H1 (cell line): ENCODE measurements around the gene SERTAD2. TPM values are rescaled to one million over a fixed set of nuclear protein-coding genes. Genes with fewer than 3 reads are reported as not detected.

ENCODE experiments used
- ATF3 ChIP-seq: IDR thresholded peaks from 2 replicates; pipeline ENCODE4 v1.6.1; 2011; ENCODE audit warnings: low read depth, mild to moderate bottlenecking, low read length; ENCODE audit not compliant: insufficient read depth
- BCL11A ChIP-seq, 2 experiments: IDR thresholded peaks; one replicate each; pipeline ENCODE4 v1.6.1; 2011; ENCODE audit warnings: low read depth in 2 of 2, low read length in 2 of 2, mild to moderate bottlenecking in 2 of 2
- polyA plus RNA-seq, 7 experiments: library from polyadenylated mRNA; depleted of rRNA in 3 of 7; stranded (reverse) in 5 of 7; unstranded in 2 of 7; fragments of >200 nt in 5 of 7; fragments of 200-250 nt in 2 of 7; gene quantifications; 1 replicate in 5 of 7; 2 replicates in 1 of 7; 4 replicates in 1 of 7; pipeline versions ENCODE4 v1.2.1 to v1.2.3, GENCODE V29; 2011 to 2013; ENCODE audit warnings: missing spikeins in 2 of 7, mixed read lengths in 2 of 7
- total RNA-seq: library from RNA; stranded (reverse); fragmentation: NEBNext Ultra II Directional; extraction: Animal tissue kit (Norgen Biotek cat#: 25700); gene quantifications from 2 replicates; pipeline ENCODE4 v1.2.1, GENCODE V29; 2021

Gene SERTAD2
- total and polyA plus RNA-seq, 2 of the 8 experiments (the other 6 are each of a cell fraction or from before 2014, with no cell fraction given), result 2.9 to 4.5 TPM

DNA sequence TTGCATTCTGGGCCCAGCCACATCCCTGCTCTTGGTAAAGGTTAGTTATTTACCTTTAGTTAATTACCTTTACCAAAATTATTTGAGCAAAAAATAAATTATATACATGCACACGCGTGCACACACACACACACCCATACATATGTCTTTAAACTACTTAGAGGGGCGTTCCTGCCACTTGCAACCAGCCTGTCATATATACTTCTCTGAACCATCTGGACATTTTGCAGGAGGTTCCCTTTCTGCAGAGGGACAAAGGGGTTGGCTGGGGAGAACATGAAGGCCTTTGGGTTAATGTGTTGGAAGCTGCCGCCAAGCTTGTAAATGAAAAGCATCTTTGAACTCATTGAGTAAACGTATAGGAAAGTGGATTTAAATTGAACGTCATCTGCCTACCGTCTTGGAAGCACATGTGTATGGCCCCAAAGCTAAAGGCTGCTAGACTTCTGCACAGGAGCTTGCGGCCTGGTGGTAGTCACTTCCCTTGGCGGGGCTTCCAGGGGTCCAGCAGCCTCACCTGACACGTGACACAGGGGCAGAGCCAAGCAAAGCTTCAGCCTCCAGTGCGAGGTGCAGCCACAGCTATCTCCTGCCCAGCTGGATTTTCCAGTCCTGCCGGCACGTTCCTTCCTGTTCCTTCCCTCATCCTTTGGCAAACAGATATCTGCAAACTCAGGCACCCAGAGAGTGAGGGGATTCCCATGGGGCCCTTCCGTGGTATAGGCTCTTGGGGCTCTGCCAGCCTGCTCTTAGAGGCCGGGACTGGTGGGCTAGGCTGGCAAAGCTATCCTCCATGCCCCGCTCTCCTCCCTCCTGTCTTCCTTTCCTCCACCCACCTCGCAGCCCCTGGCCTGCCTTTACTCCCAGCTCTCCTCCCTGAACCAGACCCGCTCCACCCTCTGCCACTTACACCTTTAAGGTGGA, 46.1 kb downstream of the SERTAD2 start (continued):
- TF ChIP-seq ATF3 (no peak), BCL11A (IDR thresholded peaks at IDR 0.05; ENCODE audit: low read depth in 2 of 2, low read length in 2 of 2) (no peak)
